ENCODE results near the gene MTUS2.
"Not testable (repeated sequence)": the region's sequence is repeated elsewhere in the genome, so short reads cannot be mapped to it uniquely, and the experiment has no call there.

Gene MTUS2

DNA sequence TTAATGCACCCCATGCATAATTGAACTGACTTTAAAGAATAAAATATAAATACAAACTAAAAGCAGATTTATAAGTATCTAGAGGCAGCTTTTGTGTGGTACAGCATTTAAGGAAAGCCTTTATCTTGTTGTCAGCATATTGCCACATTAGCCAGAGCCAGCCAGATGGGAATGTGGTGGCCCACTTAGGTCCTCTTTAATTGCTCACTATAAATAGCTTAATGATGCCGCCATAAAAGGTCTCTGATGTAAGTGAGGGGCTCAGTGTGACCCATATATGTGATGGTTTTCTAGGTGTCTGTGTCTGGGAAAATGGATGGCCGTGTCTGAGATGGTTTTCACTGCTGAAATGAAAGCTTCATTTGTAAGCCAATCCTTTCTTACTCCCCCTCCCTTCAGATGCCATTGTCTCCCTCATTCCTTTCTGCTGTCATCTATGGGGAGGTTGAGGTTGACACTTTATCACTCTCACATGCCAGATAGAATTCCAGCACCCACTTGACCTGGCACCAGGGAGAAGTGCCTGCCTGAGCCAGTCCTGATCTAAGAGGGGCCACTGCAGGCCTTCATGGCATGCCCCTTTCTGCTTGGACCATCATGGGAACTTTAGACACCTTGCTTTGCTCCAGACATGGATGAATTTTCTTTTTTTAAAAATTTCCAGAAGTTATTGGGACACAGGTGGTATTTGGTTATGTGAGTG lies 135.3 kb downstream of the MTUS2 start:
- DNase-seq (ENCODE audit: extremely low read depth in 1 of 2, low read depth in 1 of 2), result no peak

DNA sequence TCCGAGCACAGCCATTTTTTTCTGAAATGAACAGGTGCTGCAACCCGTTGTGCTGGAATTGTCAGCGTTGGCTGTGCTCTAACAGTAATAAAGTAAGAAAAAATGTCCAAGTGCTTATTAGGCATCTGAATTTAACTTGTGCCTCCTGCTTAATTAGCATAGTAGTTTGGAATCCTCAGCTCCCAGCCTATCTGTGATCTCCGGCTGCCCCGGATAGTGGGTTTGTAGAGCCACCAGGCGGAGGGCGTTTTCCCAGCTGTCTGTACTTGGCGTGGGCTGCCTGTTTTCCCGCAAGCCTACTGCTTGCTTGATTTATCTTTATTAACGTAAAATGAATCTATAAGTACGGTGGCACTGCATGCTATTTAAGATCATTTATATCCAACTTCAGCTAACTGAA lies 137.9 kb downstream of the MTUS2 start:
- DNase-seq (ENCODE audit: extremely low read depth in 1 of 2, low read depth in 1 of 2), result no peak

DNA sequence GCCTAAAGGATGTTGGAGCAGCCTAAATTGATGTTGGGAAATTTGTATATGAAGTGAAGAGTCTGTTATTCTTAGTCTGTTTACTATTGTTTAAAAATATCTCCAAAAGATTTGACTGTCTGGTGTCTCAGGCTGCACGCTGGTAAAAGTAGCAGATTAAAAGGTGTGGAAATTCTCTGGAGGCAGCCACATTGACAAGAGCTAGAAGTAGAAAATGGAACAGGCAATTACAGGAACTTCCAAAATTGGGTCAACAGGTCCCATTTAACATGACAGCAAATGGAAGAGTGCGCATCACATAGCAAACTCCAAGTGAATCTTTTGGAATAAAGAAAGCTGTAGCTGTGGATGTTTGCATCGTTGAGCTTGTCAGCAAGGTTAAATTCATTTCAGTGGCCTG lies 138.3 kb downstream of the MTUS2 start:
- no peak for DNase-seq (ENCODE audit: extremely low read depth in 1 of 2, low read depth in 1 of 2)

GRCh38 chr13:28964052-28964451 lies 143.9 kb downstream of the MTUS2 start:
- no peak for DNase-seq (ENCODE audit: extremely low read depth in 1 of 2, low read depth in 1 of 2)

DNA sequence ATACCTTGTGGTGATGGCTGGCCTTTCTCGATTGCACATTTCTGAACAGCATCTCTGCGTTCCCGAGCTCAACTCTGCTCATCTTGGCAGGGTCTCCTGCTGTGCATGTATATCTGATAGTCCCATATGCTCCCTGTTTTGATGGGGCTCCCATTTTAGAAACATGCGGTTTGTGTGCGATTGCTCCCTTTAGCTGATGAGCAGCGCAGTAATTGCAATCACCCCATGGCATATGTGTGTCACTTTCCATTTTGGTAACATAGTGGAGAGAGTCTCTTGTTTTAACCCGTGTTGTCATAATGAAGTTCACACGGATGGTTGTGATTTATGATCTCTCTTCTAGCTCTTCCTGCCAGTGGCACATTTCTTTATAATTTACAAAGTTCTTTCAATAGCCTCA lies 144.7 kb downstream of the MTUS2 start:
- DNase-seq (ENCODE audit: extremely low read depth in 1 of 2, low read depth in 1 of 2), result no peak

DNA sequence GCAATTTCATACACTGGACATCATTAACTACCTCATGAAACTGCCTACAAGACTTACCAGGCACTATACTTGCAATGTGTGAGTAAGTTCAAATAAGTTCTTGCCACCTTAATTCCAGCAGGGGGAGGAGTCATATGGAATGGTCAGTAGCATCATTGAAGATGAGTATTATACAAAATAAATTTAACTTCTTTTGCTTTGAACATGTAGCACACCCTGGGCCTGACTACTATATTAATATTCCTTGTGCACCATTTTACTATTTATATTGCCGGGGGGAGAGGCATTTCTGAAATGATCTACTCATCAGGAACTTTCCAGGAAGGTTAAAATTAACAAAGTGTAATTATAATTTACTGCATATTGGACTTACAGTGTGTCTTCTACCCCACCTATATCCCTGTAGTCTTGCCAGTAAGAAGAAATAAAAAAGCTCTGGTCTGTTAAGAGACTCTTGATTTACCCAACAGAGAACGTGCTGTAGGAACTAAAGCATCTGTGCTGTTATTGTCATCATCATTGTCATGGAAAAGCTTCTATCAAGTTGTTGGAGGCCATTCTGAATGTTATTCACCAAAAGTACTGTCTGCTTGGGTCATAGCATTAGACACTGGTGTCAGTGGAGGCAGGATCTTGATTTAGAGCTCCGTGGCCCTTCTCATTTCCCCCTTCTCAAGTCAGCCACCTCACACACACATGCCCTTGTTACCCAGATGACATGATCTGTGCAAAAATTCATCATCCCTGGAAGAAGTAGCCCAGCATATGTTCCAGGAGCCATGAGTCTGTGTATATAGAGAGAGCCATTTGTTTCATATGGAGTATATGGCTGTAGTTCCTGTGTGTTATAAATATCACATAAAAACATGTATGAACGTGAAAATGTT lies 147.1 kb downstream of the MTUS2 start:
- DNase-seq (ENCODE audit: extremely low read depth in 1 of 2, low read depth in 1 of 2), result no peak

- DNase-seq (ENCODE audit: extremely low read depth in 1 of 2, low read depth in 1 of 2), result no peak
These were observed 156.1 kb downstream of the MTUS2 start for GRCh38 chr13:28976195-28976594.

- DNase-seq (ENCODE audit: extremely low read depth in 1 of 2, low read depth in 1 of 2), result no peak
These were observed 156.5 kb downstream of the MTUS2 start for GRCh38 chr13:28976636-28977035.

DNA sequence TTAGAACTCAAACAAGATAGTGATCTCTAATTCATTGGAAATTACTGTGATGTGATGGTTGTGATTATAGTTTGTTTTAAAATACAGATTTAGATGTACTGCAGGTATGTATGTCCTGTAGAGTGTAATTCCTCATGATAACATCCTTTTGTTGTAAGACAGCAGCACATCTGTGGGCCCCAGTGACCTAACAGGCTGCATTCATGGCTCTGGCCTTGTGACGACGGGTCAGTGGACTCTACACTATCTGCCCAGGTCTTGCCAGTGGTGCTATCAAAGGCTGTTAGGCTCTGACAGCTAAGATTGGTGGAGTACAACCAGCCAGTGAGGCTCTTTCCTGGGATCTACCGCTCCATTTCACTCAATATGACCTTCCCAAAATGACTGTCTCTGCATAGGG lies 158.4 kb downstream of the MTUS2 start:
- DNase-seq (ENCODE audit: extremely low read depth in 1 of 2, low read depth in 1 of 2), result no peak

DNA sequence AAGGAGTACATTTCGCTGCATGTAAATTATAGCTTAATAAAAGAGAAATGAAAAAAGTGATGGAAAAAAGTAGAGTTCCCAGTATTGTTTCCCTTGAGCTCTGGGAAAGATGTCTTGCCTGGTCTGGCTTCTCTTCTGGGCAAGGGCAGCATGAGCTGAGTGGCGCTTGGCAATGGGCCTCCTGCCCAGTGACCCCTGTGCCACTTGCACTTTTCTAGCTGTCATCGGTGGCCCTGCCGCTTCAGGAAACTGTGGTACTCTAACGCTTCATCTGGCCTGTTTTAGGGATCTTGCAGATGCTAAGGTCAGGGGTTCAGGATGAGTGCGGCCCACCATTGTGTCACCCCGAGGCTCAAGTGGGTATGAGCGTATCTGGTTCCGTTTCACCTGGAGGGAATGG lies 161.4 kb downstream of the MTUS2 start:
- DNase-seq (ENCODE audit: extremely low read depth in 1 of 2, low read depth in 1 of 2), result no peak

DNA sequence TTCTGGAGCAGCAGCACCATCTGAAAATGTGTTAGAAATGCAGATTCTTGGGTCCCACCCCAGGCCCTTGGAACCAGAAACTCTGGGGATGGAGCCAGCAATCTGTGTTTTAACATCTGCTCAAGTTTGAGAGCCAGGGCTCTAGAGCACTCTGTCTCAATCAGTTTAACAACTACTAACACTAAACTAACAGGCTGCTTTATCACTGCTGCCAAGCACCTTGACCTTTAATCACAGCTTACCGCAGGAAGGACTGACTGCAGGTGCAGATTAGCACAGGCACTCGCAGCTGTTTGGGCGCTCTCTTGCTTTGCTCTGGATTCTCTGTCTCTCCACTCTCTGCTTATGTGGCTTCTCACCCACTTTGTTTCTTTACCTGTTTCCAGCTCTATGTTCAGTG lies 163.5 kb downstream of the MTUS2 start:
- DNase-seq (ENCODE audit: extremely low read depth in 1 of 2, low read depth in 1 of 2), result no peak

GRCh38 chr13:28984326-28984725 lies 164.2 kb downstream of the MTUS2 start:
- no peak for DNase-seq (ENCODE audit: extremely low read depth in 1 of 2, low read depth in 1 of 2)

- no peak for DNase-seq (ENCODE audit: extremely low read depth in 1 of 2, low read depth in 1 of 2)
These were observed 164.7 kb downstream of the MTUS2 start for GRCh38 chr13:28984825-28985224.

DNA sequence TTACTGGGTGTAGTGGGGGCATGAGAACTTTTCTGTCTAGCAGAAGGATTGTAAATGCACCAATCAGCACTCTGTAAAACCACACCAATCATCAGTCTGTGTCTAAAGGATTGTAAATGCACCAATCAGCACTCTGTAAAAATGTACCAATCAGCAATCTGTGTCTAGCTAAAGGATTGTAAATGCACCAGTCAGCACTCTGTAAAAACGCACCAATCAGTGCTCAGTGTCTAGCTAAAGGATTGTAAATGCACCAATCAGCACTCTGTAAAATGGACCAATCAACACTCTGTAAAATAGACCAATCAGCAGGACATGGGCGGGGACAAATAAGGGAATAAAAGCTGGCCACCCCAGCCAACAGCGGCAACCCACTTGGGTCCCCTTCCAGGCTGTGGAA lies 170.2 kb downstream of the MTUS2 start:
- not testable (repeated sequence) for DNase-seq (ENCODE audit: extremely low read depth in 1 of 2, low read depth in 1 of 2)

DNA sequence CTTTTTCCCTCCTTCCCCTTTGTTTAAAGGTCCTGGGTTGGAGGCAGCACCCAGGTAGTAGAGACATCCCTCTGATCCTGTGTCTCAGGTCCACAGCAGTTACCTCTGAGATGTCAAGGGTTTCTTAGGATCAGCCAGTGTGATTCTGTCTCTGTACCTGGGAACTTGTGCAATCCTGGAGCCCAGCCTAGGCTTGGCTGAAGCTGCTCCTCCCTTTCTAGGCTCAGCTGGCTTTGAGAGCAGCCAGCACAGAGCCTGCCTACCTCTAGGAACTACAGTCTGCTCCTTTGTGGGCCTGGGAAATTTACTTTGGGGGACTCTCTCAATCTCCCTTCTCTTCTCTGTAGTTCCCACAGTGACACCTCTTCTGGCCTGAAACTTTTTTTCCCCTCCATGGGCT lies 171.6 kb downstream of the MTUS2 start:
- DNase-seq (ENCODE audit: extremely low read depth in 1 of 2, low read depth in 1 of 2), result no peak

GRCh38 chr13:29000826-29001225 lies 180.7 kb downstream of the MTUS2 start:
- no peak for DNase-seq (ENCODE audit: extremely low read depth in 1 of 2, low read depth in 1 of 2)

- no peak for DNase-seq (ENCODE audit: extremely low read depth in 1 of 2, low read depth in 1 of 2)
These were observed 185.1 kb downstream of the MTUS2 start for GRCh38 chr13:29005035-29005762.

- DNase-seq (ENCODE audit: extremely low read depth in 1 of 2, low read depth in 1 of 2), result no peak
These were observed 185.6 kb downstream of the MTUS2 start for GRCh38 chr13:29005763-29006120.

- DNase-seq (ENCODE audit: extremely low read depth in 1 of 2, low read depth in 1 of 2), result no peak
These were observed 186.3 kb downstream of the MTUS2 start for GRCh38 chr13:29006359-29006850.

GRCh38 chr13:29008296-29008695 lies 188.2 kb downstream of the MTUS2 start:
- no peak for DNase-seq (ENCODE audit: extremely low read depth in 1 of 2, low read depth in 1 of 2)

DNA sequence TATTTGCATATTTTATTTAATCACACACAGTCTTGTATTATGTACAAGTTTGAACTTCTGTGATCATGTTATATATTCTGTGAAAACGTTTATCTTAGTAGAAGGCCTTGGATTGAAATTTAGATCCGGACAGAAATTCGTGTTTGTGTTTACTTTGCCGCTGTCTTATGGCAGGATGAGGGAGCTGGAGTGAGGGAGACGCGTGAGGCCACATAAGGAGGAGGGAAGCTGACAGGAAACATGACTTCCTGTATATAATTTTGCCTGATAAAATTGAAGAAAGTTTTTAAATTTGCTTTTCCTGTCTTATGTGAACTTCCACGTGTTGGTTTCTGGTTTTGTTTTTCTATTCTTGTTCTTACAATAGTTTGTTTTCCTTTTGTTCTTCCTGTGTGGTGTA lies 200.2 kb downstream of the MTUS2 start:
- DNase-seq (ENCODE audit: extremely low read depth in 1 of 2, low read depth in 1 of 2), result no peak

DNA sequence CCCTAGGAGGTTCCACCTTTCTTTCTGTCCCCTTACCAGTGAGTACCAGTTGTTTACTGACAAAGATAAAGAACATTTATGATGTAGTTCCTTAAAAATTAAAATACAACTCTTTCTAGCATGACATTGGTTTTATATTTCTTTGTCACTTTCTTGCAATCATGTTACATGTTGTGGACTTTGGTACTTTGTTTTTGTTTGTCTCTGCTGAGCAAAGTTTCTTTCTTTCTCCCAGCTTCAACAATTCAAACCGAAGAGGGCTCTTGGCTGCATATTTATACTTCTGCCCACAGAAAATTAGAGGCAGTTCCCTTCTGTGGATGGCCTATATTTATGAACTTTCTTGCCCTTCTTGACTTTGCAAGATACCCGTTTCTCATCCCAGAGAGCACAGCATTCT lies 201.2 kb downstream of the MTUS2 start:
- DNase-seq (ENCODE audit: extremely low read depth in 1 of 2, low read depth in 1 of 2), result no peak
